Measurements from ENCODE around the gene PLXNC1. TPM values are rescaled to one million over a fixed set of nuclear protein-coding genes. Genes with fewer than 3 reads are reported as not detected.

The PLXNC1 gene
- total RNA-seq, 1 donor from 2014 or later, result 7.2 TPM

DNA sequence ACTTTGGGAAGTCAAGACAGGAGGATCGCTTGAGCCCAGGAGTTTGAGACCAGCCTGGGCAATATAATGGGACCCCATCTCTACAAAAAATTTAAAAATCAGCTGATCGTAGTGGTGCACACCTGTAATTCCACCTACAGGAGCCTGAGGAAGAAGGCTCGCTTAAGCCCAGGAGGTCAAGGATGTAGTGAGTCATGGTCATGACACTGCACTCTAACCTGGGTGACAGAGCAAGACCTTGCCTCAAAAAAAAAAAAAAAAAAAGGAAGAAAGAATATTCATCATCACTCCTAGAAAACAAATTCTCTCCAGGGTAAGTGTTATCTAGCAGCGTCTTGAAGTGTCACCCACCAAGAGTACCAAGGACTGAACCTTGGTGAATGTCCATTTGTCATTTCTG is 34.2 kb upstream of the PLXNC1 start:
- Mint-ChIP-seq H3K27me3 (ENCODE audit: low read depth) (no peaks in the 10 kb centered on the region), H3K27ac (no peak overlapping the region), H3K4me1 (ENCODE audit: low read depth) (peaks cover 14% of the 10 kb centered on the region), H3K9me3 (no peaks in the 10 kb centered on the region), H3K4me3 (ENCODE audit: low read depth) (no peak overlapping the region), H3K36me3 (ENCODE audit: low read depth) (no peaks in the 10 kb centered on the region)
- no peak for DNase-seq (ENCODE audit: low spot score)
- intact Hi-C loops (cut with micrococcal nuclease), result no loop called here

DNA sequence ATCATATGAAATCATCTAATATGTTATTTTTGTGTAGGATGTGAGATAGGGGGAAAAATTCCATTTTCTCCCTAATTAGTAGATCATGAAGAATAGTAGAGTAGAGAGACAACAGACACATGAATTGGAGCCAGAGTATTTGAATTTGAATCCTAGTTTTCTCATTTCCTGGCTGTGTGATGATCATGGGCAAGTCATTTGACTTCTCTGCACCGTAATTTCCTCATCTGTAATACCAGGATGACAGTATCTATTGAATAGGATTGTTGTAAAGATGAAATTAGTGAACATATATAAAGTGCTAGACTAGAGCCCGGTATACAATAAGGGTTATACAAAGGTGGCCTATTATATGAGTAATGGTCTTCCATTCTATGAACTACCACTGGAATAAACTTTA is 32.2 kb upstream of the PLXNC1 start:
- no peaks in the 10 kb centered on the region for H3K27me3 Mint-ChIP-seq (ENCODE audit: low read depth)
- H3K4me3 Mint-ChIP-seq (ENCODE audit: low read depth), result no peak overlapping the region
- no peaks in the 10 kb centered on the region for H3K9me3 Mint-ChIP-seq
- DNase-seq (ENCODE audit: low spot score), result no peak
- intact Hi-C loops (cut with micrococcal nuclease), result no loop called here
- peaks cover 8% of the 10 kb centered on the region for H3K4me1 Mint-ChIP-seq (ENCODE audit: low read depth)
- no peaks in the 10 kb centered on the region for H3K36me3 Mint-ChIP-seq (ENCODE audit: low read depth)
- no peak overlapping the region for H3K27ac Mint-ChIP-seq

DNA sequence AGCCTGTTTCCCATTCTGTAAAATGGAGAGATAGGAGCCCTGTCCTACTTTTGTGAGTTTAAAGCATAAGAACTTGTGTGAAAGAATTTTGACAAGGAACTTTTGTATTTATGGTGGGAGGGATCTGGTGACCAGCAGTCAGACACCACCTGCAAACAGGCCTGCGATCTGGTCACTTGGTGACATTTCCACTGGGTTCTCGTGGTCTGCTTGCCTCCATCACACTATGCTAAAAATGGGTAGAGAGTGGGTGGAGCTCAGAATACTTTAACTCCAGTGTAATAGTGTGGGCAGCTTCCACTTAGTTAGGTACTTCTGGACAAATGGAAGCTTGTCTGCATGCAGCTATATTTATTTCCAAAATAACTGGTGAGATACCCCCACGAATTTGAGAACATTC is 26.5 kb upstream of the PLXNC1 start:
- H3K27ac Mint-ChIP-seq, result peak overlapping the region; percentile 32
- intact Hi-C loops (cut with micrococcal nuclease), result no loop called here
- H3K4me1 Mint-ChIP-seq (ENCODE audit: low read depth), result peaks cover 40% of the 10 kb centered on the region
- no peak for DNase-seq (ENCODE audit: low spot score)
- H3K4me3 Mint-ChIP-seq (ENCODE audit: low read depth), result no peak overlapping the region
- peaks cover 3% of the 10 kb centered on the region for H3K9me3 Mint-ChIP-seq
- no peaks in the 10 kb centered on the region for H3K27me3 Mint-ChIP-seq (ENCODE audit: low read depth)
- no peaks in the 10 kb centered on the region for H3K36me3 Mint-ChIP-seq (ENCODE audit: low read depth)

- no peaks in the 10 kb centered on the region for H3K36me3 Mint-ChIP-seq (ENCODE audit: low read depth)
Measured at GRCh38 chr12:94122591-94122990, 25.8 kb upstream of the PLXNC1 start.

GRCh38 chr12:94123127-94123526 is 25.2 kb upstream of the PLXNC1 start:
- Mint-ChIP-seq H3K27me3 (ENCODE audit: low read depth) (no peaks in the 10 kb centered on the region), H3K36me3 (ENCODE audit: low read depth) (no peaks in the 10 kb centered on the region), H3K4me1 (ENCODE audit: low read depth) (peaks cover 51% of the 10 kb centered on the region), H3K4me3 (ENCODE audit: low read depth) (no peak overlapping the region), H3K9me3 (peaks cover 3% of the 10 kb centered on the region), H3K27ac (peak overlapping the region; percentile 91)
- no peak for DNase-seq (ENCODE audit: low spot score)
- intact Hi-C loops (cut with micrococcal nuclease), result no loop called here

More at GRCh38 chr12:94122591-94122990, 25.8 kb upstream of the PLXNC1 start:
- DNase-seq (ENCODE audit: low spot score), result no peak
- Mint-ChIP-seq H3K27me3 (ENCODE audit: low read depth) (no peaks in the 10 kb centered on the region), H3K4me3 (ENCODE audit: low read depth) (no peak overlapping the region), H3K27ac (no peak overlapping the region), H3K4me1 (ENCODE audit: low read depth) (peaks cover 47% of the 10 kb centered on the region), H3K9me3 (peaks cover 3% of the 10 kb centered on the region)
- intact Hi-C loops (cut with micrococcal nuclease), result no loop called here

GRCh38 chr12:94126067-94126466 is 22.3 kb upstream of the PLXNC1 start:
- no peak overlapping the region for H3K27ac Mint-ChIP-seq
- H3K4me1 Mint-ChIP-seq (ENCODE audit: low read depth), result peaks cover 53% of the 10 kb centered on the region
- no peaks in the 10 kb centered on the region for H3K36me3 Mint-ChIP-seq (ENCODE audit: low read depth)
- DNase-seq (ENCODE audit: low spot score), result no peak
- intact Hi-C loops (cut with micrococcal nuclease), result no loop called here
- H3K9me3 Mint-ChIP-seq, result peaks cover 7% of the 10 kb centered on the region
- H3K27me3 Mint-ChIP-seq (ENCODE audit: low read depth), result peaks cover 5% of the 10 kb centered on the region
- no peak overlapping the region for H3K4me3 Mint-ChIP-seq (ENCODE audit: low read depth)

DNA sequence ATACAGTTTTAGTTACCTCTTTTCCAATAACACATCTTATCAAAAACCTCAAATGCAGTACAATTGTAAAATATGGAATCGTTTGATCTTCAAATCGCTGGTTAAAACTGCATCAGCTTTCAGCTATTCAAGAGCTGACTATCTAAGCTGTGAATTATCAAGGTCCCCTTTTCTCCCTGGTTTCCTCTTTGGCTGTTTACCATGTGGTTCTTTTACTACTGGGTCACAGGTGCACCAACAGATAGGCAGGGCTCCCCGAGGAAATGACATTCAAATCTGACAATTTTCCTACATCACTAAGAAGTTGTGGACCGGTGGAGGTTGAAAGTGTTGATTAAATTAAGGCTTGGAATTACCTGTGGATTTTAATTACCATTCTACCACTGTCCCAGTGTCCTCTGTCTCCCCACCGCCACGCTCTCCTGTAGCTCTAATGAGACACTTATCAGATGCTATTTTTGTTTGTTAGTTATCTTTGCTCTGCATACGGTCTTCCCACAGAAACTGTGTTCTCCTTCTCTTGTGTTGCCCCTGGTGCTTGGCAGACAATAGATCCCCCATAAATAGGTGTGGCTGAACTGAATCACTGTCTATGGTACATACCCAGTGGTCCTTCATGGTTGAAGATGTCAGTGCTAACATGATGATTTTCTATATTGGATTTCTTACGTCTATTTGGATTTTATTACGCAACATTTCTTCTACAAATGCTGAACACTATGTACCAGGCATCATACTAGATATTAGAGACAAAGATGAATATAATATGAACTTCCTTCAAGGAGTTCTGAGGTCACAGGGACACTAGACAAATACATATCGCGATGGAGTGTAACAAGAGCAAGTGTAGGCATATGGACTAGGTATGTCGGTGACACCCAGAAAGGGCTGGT is 20.9 kb upstream of the PLXNC1 start:
- Mint-ChIP-seq H3K36me3 (ENCODE audit: low read depth) (no peaks in the 10 kb centered on the region), H3K9me3 (peaks cover 7% of the 10 kb centered on the region), H3K27me3 (ENCODE audit: low read depth) (peaks cover 10% of the 10 kb centered on the region), H3K4me3 (ENCODE audit: low read depth) (no peak overlapping the region), H3K4me1 (ENCODE audit: low read depth) (peaks cover 46% of the 10 kb centered on the region), H3K27ac (no peak overlapping the region)
- DNase-seq (ENCODE audit: low spot score), result no peak
- intact Hi-C loops (cut with micrococcal nuclease), result no loop called here

DNA sequence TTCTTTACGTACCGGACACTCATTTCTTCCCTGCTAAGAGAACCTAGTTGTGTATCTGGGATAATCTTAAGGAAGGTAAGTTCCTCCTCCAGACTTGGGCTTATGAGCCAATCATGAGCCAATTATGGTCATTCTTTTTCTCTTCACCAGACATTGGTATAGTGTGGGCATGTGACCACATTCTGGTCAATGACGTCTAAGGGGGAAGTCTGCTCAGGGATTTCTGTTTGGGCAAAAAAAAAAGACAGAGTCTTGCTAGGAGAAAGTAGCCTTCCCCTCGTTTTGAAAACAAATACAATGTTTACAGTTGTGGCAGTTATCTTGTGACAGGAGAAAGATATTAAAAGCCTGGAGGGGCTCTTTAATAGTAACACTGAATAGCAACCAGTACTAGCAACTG is 20.1 kb upstream of the PLXNC1 start:
- H3K36me3 Mint-ChIP-seq (ENCODE audit: low read depth), result no peaks in the 10 kb centered on the region
- peaks cover 7% of the 10 kb centered on the region for H3K9me3 Mint-ChIP-seq
- intact Hi-C loops (cut with micrococcal nuclease), result no loop called here
- H3K27me3 Mint-ChIP-seq (ENCODE audit: low read depth), result peaks cover 16% of the 10 kb centered on the region
- no peak for DNase-seq (ENCODE audit: low spot score)
- H3K27ac Mint-ChIP-seq, result no peak overlapping the region
- H3K4me3 Mint-ChIP-seq (ENCODE audit: low read depth), result no peak overlapping the region
- peaks cover 39% of the 10 kb centered on the region for H3K4me1 Mint-ChIP-seq (ENCODE audit: low read depth)

DNA sequence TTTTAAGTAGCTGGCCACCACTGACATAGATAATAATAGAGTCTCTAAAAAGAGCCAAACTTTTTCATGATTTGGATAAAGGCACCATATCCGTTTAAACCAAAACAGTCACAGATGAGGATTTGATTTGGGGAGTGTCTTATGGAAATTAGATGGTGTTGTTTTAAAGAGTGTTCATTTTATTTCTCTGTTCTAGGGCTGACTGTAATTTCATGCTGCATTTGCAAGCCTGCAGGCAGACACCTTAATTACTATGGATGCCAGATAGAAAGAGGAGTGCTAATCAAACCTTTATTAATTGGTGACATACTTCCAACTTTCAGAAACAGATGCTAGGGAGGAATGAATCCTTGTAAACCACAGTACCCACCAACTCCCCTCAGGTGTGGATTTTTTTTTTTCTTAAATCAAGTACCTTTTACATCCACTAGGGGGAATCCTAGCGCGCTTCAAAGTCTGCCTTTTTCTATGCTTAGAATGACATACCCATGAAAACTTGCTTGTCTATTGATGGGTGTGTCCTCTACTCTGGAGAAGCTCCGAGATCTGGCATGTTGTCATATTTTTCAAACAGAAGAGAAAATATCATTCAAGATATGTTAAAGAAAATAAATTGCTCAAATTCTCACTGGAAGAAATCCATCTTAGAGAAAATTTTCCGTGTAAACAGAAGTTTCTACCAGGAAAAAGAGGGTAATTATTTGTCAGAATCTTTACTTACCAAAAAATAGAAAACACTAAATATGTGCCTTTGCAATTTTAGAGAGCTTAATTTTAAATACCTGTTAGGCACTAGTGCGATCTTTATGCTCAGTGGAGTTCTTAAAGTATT is 14.2 kb upstream of the PLXNC1 start:
- Mint-ChIP-seq H3K4me1 (ENCODE audit: low read depth) (peaks cover 6% of the 10 kb centered on the region), H3K27me3 (ENCODE audit: low read depth) (peaks cover 13% of the 10 kb centered on the region), H3K27ac (no peak overlapping the region), H3K4me3 (ENCODE audit: low read depth) (no peak overlapping the region), H3K36me3 (ENCODE audit: low read depth) (no peaks in the 10 kb centered on the region), H3K9me3 (peaks cover 4% of the 10 kb centered on the region)
- intact Hi-C loops (cut with micrococcal nuclease), result no loop called here
- no peak for DNase-seq (ENCODE audit: low spot score)

- intact Hi-C loops (cut with micrococcal nuclease), result loop anchor here (5.0 kb wide), 1 partner anchor 626 kb away; no protein-coding TSS in a partner anchor
- Mint-ChIP-seq H3K27ac (no peak overlapping the region), H3K4me3 (ENCODE audit: low read depth) (no peak overlapping the region), H3K27me3 (ENCODE audit: low read depth) (peaks cover 13% of the 10 kb centered on the region), H3K36me3 (ENCODE audit: low read depth) (no peaks in the 10 kb centered on the region), H3K9me3 (no peaks in the 10 kb centered on the region), H3K4me1 (ENCODE audit: low read depth) (peaks cover 6% of the 10 kb centered on the region)
- DNase-seq (ENCODE audit: low spot score), result no peak
Measured at GRCh38 chr12:94135896-94136295, 12.5 kb upstream of the PLXNC1 start.

DNA sequence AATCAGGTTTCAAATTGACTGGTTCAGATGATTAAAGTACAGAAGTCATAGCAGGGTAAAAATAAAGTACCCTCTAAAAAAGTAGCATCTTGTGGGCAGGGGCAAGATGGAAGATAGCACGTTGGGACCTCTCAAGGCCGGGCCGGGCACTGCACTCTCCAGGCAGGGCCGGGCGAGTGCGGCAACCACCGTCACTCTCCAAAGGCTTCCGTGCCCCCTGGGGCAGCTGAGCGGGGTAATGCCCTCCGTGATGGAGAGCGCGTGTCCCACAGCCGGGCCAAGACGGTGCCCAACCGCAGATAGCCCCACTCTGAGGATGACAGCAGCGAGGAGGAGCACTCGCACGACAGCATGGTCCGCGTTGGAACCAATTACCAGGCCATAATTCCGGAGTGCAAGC is 8.6 kb upstream of the PLXNC1 start:
- intact Hi-C loops (cut with micrococcal nuclease), result loop anchor here (1.0 to 5.0 kb wide), 3 partner anchors 295 to 622 kb away; no protein-coding TSS in a partner anchor
- peaks cover 15% of the 10 kb centered on the region for H3K27me3 Mint-ChIP-seq (ENCODE audit: low read depth)
- no peak overlapping the region for H3K4me3 Mint-ChIP-seq (ENCODE audit: low read depth)
- no peak overlapping the region for H3K27ac Mint-ChIP-seq
- no peaks in the 10 kb centered on the region for H3K9me3 Mint-ChIP-seq
- no peak for DNase-seq (ENCODE audit: low spot score)
- H3K36me3 Mint-ChIP-seq (ENCODE audit: low read depth), result no peaks in the 10 kb centered on the region
- peaks cover 7% of the 10 kb centered on the region for H3K4me1 Mint-ChIP-seq (ENCODE audit: low read depth)

DNA sequence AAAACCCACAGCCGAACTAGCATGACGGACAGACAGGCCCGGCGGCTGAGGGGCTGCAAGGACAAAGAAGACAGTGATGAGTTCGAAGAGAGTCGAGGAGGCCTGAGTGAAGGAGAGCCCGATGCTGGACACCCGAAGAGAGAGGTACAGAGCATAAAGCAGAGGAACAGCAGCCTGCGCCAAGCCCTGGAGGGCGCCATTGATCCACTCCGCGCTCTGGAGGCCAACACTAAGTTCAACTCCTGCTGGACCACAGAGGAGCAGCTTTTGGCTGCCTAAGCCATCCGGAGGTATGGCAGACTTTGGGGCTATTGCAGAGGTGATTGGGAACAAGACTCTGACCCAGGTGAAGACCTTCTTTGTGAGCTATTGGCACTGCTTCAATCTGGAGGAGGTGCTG is 7.8 kb upstream of the PLXNC1 start:
- H3K27ac Mint-ChIP-seq, result no peak overlapping the region
- intact Hi-C loops (cut with micrococcal nuclease), result loop anchor here (1.0 to 2.0 kb wide), 2 partner anchors 294 to 393 kb away; no protein-coding TSS in a partner anchor
- H3K27me3 Mint-ChIP-seq (ENCODE audit: low read depth), result peaks cover 19% of the 10 kb centered on the region
- H3K36me3 Mint-ChIP-seq (ENCODE audit: low read depth), result no peaks in the 10 kb centered on the region
- DNase-seq (ENCODE audit: low spot score), result peak; percentile 35
- H3K9me3 Mint-ChIP-seq, result no peaks in the 10 kb centered on the region
- H3K4me3 Mint-ChIP-seq (ENCODE audit: low read depth), result no peak overlapping the region
- H3K4me1 Mint-ChIP-seq (ENCODE audit: low read depth), result peaks cover 9% of the 10 kb centered on the region
